NB4 (cell line): ENCODE results near the gene TTC4.

Experiments used
- DNase-seq: peaks from one replicate; pipeline ENCODE4 v3.0.0; 2010; ENCODE audit warnings: low read depth
- H3K4me3 ChIP-seq: one replicate; pipeline ENCODE4 v1.5.1; 2011; ENCODE audit warnings: mild to moderate bottlenecking, low read depth, low read length, moderate library complexity
- CTCF ChIP-seq: IDR thresholded peaks from one replicate; pipeline ENCODE4 v1.5.1; 2012; ENCODE audit warnings: low read depth, low read length
- MAX ChIP-seq: IDR thresholded peaks from 2 replicates; pipeline ENCODE4 v1.6.1; 2011; ENCODE audit warnings: low read depth, low read length
- MYC ChIP-seq: IDR thresholded peaks from 2 replicates; pipeline ENCODE4 v1.6.1; 2011; ENCODE audit warnings: low read depth, low read length
- POLR2A ChIP-seq: IDR thresholded peaks from 2 replicates; pipeline ENCODE4 v1.6.1; 2011; ENCODE audit warnings: mild to moderate bottlenecking; ENCODE audit not compliant: insufficient read length; ENCODE audit errors: extremely low read depth

TTC4 gene

GRCh38 chr1:54751426-54751825, 35.8 kb downstream of the TTC4 start:
- no peak overlapping the region for H3K4me3 ChIP-seq
- TF ChIP-seq CTCF (no peak), MAX (no peak), MYC (no peak), POLR2A (no peak)
- no peak for DNase-seq

- TF ChIP-seq MYC (no peak), POLR2A (no peak), CTCF (no peak), MAX (no peak)
- no peak overlapping the region for H3K4me3 ChIP-seq
- DNase-seq, result no peak
These were observed 38.4 kb downstream of the TTC4 start for GRCh38 chr1:54754045-54754444.

- no peak for TF ChIP-seq POLR2A
- TF ChIP-seq MAX, result no peak
- TF ChIP-seq MYC, result no peak
- TF ChIP-seq CTCF, result no peak
- no peak for DNase-seq
- H3K4me3 ChIP-seq, result no peak overlapping the region
These were observed 39.0 kb downstream of the TTC4 start for GRCh38 chr1:54754486-54755285.

- TF ChIP-seq POLR2A (no peak), MYC (no peak), MAX (no peak), CTCF (no peak)
- DNase-seq, result no peak
- no peak overlapping the region for H3K4me3 ChIP-seq
These were observed 42.2 kb downstream of the TTC4 start for GRCh38 chr1:54757833-54758232.

- no peak for DNase-seq
- TF ChIP-seq CTCF (no peak), POLR2A (no peak), MAX (no peak), MYC (no peak)
- H3K4me3 ChIP-seq, result no peak overlapping the region
These were observed 43.2 kb downstream of the TTC4 start for GRCh38 chr1:54758678-54759348.
